Stimulated activated CD4-positive, alpha-beta T cell treated with anti-CD3 and anti-CD28 coated beads, Interleukin-2, amount 100 ng/mL, for 24 hours (primary cell): Measurements from ENCODE around the gene CLEC18C.
"Not testable (repeated sequence)": the region's sequence is repeated elsewhere in the genome, so short reads cannot be mapped to it uniquely, and the experiment has no call there.

Experiments
- DNase-seq, 2 donors: peaks; one replicate each; pipeline ENCODE4 v3.0.0-alpha.2; 2020

Gene CLEC18C

DNA sequence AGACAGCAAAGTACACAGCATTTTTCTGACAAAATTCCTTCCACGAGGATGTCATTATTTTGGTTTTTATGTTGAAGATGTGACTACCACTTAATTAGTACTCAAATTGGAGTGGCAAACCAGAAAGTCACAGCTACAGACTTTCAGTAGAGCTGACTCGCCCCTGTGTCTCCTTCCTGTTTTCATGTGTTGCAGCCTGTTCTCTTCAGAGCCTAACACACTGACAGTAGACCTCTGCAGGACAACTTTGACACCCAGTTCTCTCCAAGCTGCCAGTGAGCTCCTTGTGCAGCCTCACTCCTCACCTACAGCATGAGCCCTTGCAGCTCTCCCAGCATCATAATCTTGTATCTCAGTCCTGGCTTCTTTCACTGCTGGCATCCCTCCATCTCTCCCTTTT, 49.0 kb downstream of the CLEC18C start:
- DNase-seq, result not testable (repeated sequence)

- not testable (repeated sequence) for DNase-seq
These were observed 49.6 kb downstream of the CLEC18C start for GRCh38 chr16:70223216-70223615.

DNA sequence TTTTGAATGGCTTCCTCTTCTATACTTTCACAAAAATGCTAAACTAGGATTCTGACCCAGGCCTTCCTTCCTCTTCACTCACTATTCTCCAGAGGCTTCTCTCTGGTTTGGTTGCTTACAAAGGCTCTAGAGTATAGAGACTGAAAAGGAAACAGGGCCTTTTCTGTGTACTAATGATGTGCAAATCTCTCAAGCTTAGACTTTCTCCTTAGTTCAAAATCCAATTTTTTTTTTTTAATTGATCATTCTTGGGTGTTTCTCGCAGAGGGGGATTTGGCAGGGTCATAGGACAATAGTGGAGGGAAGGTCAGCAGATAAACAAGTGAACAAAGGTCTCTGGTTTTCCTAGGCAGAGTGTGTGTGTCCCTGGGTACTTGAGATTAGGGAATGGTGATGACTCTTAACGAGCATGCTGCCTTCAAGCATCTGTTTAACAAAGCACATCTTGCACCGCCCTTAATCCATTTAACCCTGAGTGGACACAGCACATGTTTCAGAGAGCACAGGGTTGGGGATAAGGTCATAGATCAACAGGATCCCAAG, 50.5 kb downstream of the CLEC18C start:
- DNase-seq, result not testable (repeated sequence)

DNA sequence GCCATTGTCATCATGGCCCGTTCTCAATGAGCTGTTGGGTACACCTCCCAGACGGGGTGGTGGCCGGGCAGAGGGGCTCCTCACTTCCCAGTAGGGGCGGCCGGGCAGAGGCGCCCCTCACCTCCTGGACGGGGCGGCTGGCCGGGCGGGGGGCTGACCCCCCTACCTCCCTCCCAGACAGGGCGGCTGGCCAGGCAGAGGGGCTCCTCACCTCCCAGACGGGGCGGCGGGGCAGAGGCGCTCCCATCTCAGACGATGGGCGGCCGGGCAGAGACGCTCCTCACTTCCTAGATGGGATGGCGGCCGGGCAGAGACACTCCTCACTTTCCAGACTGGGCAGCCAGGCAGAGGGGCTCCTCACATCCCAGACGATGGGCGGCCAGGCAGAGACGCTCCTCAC, 51.1 kb downstream of the CLEC18C start:
- not testable (repeated sequence) for DNase-seq

- not testable (repeated sequence) for DNase-seq
These were observed 51.8 kb downstream of the CLEC18C start for GRCh38 chr16:70225430-70225829.

DNA sequence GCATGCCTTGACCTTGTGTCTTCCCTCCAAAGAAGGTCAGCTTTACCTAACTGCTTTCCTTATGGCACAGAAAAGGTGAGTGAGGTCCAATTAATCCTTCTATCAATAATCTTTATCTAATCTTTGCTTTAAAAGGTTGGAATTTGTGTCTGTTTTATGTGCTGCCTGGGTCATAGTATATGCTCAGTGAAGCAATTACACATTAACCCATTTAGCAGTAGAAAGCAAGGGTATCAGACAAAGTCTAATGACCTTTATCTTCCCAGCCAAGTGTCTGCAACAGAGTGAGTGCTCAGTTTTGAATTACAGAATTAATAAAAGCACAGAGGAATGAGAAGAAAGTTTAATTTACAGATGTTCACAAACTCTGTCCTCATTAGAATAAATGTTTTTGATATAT, 52.4 kb downstream of the CLEC18C start:
- DNase-seq, result not testable (repeated sequence)

DNA sequence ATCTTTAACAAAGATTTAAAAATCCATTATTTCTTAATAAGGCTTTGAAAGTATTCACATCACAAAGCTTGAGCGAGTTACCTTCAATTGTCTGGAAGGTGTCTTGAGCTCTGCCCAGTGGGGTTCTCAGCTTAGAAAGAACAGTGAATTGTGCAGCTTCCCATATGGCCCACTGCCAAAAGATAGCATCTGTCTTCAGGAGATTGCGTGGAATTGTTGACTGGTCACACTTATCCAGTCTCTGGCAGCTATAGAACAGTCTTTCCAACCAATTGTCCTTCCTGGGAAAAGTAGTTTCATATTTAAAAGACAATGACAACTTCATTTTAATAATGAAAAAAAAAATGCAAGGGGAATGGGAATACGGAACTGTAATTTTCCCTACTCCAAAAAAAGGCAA, 58.2 kb downstream of the CLEC18C start:
- not testable (repeated sequence) for DNase-seq
